Inferior parietal cortex (tissue), 1 donor: Measurements from ENCODE around the gene BAIAP2L2.
"Not testable (repeated sequence)": the region's sequence is repeated elsewhere in the genome, so short reads cannot be mapped to it uniquely, and the experiment has no call there.

Experiments
- DNase-seq: peaks from one replicate; pipeline ENCODE4 v3.0.0-alpha.2; 2016; ENCODE audit errors: extremely low spot score

Gene BAIAP2L2

GRCh38 chr22:38110008-38110862 is at the start of gene BAIAP2L2:
Gene BAIAP2L2, minus strand, starts transcription at chr22:38110684. Its CDS starts 159 bp downstream, at chr22:38110525.
- DNase-seq: no peak

GRCh38 chr22:38155703-38156102 is 45.2 kb upstream of the BAIAP2L2 start:
- DNase-seq: no peak

GRCh38 chr22:38154563-38154915 is 44.1 kb upstream of the BAIAP2L2 start:
- DNase-seq: not testable (repeated sequence)

GRCh38 chr22:38153821-38154562 is 43.5 kb upstream of the BAIAP2L2 start:
- DNase-seq: no peak

GRCh38 chr22:38151126-38151500 is 40.6 kb upstream of the BAIAP2L2 start:
- no peak for DNase-seq

- DNase-seq: no peak
These were observed 37.8 kb upstream of the BAIAP2L2 start for GRCh38 chr22:38148245-38148644.

- DNase-seq: not testable (repeated sequence)
These were observed 35.7 kb upstream of the BAIAP2L2 start for GRCh38 chr22:38146166-38146565.

GRCh38 chr22:38144025-38144405 is 33.5 kb upstream of the BAIAP2L2 start:
- no peak for DNase-seq

- DNase-seq: no peak
These were observed 32.1 kb upstream of the BAIAP2L2 start for GRCh38 chr22:38142606-38143005.

GRCh38 chr22:38141217-38141973 is 30.9 kb upstream of the BAIAP2L2 start:
- no peak for DNase-seq

- no peak for DNase-seq
These were observed 29.4 kb upstream of the BAIAP2L2 start for GRCh38 chr22:38139901-38140300.

GRCh38 chr22:38138961-38139360 is 28.5 kb upstream of the BAIAP2L2 start:
- no peak for DNase-seq

- no peak for DNase-seq
These were observed 27.6 kb upstream of the BAIAP2L2 start for GRCh38 chr22:38137876-38138687.

GRCh38 chr22:38136607-38137006 is 26.1 kb upstream of the BAIAP2L2 start:
- DNase-seq: no peak

GRCh38 chr22:38135133-38135706 is 24.7 kb upstream of the BAIAP2L2 start:
- no peak for DNase-seq

- DNase-seq: no peak
These were observed 22.8 kb upstream of the BAIAP2L2 start for GRCh38 chr22:38133331-38133730.

GRCh38 chr22:38132794-38133193 is 22.3 kb upstream of the BAIAP2L2 start:
- no peak for DNase-seq

GRCh38 chr22:38132136-38132535 is 21.7 kb upstream of the BAIAP2L2 start:
- no peak for DNase-seq

- DNase-seq: no peak
These were observed 20.9 kb upstream of the BAIAP2L2 start for GRCh38 chr22:38131399-38131798.

- DNase-seq: no peak
These were observed 19.4 kb upstream of the BAIAP2L2 start for GRCh38 chr22:38129856-38130255.

GRCh38 chr22:38129021-38129420 is 18.5 kb upstream of the BAIAP2L2 start:
- no peak for DNase-seq
